K562 (cell line): ENCODE measurements around the gene ATP6V0A1. TPM values are rescaled to one million over a fixed set of nuclear protein-coding genes. Genes with fewer than 3 reads are reported as not detected.

Experiments used
- CHD1 ChIP-seq: fragments of 200-600 bp; sonication (generic); IDR thresholded peaks from one replicate; pipeline ENCODE4 v1.6.1; 2012; ENCODE audit warnings: mild to moderate bottlenecking, moderate library complexity, low read length, inconsistent platforms
- FOXM1 ChIP-seq, 2 experiments: fragments of 450-650 bp in 1 of 2; sonication (generic) in 1 of 2; formaldehyde crosslinking in 1 of 2; IDR thresholded peaks; 2 replicates each; pipeline versions ENCODE4 v1.6.1 to v1.9.0; 2017 to 2022; ENCODE audit warnings: low read depth in 2 of 2, mild to moderate bottlenecking in 2 of 2, missing genetic modification reagents in 1 of 2, moderate library complexity in 1 of 2
- MEF2A ChIP-seq: IDR thresholded peaks from 2 replicates; pipeline ENCODE4 v1.6.1; 2011; ENCODE audit warnings: low read depth, mild to moderate bottlenecking, low read length, moderate library complexity; ENCODE audit not compliant: control insufficient read depth
- PRMT5 ChIP-seq: sonication (generic); formaldehyde crosslinking; IDR thresholded peaks from 2 replicates; pipeline ENCODE4 v1.5.0; 2020; ENCODE audit warnings: missing genetic modification reagents
- RBM25 ChIP-seq: fragments of 200-400 bp; formaldehyde crosslinking; IDR thresholded peaks from 2 replicates; pipeline ENCODE4 v1.6.1; 2018; ENCODE audit warnings: low read length, low read depth, moderate library complexity; ENCODE audit not compliant: severe bottlenecking
- SMAD1 ChIP-seq: fragments of 150-350 bp; IDR thresholded peaks from 2 replicates; pipeline ENCODE4 v1.6.1; 2014; ENCODE audit warnings: low read length, low read depth; ENCODE audit not compliant: partially characterized antibody
- SREBF2 ChIP-seq: sonication (generic); formaldehyde crosslinking; IDR thresholded peaks from 2 replicates; pipeline ENCODE4 v1.4.0; 2020; ENCODE audit warnings: mild to moderate bottlenecking, missing genetic modification reagents
- TRIM24 ChIP-seq, 2 experiments: fragments of 450-650 bp; IDR thresholded peaks; 2 replicates each; pipeline ENCODE4 v1.6.1; 2016
- ZFX ChIP-seq: sonication (generic); formaldehyde crosslinking; IDR thresholded peaks from 2 replicates; pipeline ENCODE4 v1.8.0; 2022; ENCODE audit warnings: mild to moderate bottlenecking, missing genetic modification reagents, moderate library complexity
- ZNF444 ChIP-seq: fragments of 250-450 bp; sonication (Bioruptor Pico); IDR thresholded peaks from 2 replicates; pipeline ENCODE4 v1.4.0; 2020; ENCODE audit warnings: mild to moderate bottlenecking, moderate library complexity
- ZNF589 ChIP-seq: fragments of 200-800 bp; sonication (Bioruptor generic); IDR thresholded peaks from 2 replicates; pipeline ENCODE4 v1.6.1; 2016; ENCODE audit warnings: low read depth, missing genetic modification characterization, missing compliant biosample characterization
- ZZZ3 ChIP-seq: fragments of 450-650 bp; IDR thresholded peaks from 2 replicates; pipeline ENCODE4 v1.6.1; 2016; ENCODE audit warnings: antibody characterized with exemption, mild to moderate bottlenecking, moderate library complexity
- polyA plus RNA-seq, 8 experiments: library from polyadenylated mRNA; depleted of rRNA in 4 of 8; stranded (reverse) in 5 of 8; unstranded in 3 of 8; fragments of >200 nt; fragmentation: Nextera tagmentation in 2 of 8; fragmentation: Illumina TruSeq in 1 of 8; extraction: Ambion mirVana in 2 of 8; extraction: Trizol in 1 of 8; gene quantifications; 2 replicates each; pipeline versions ENCODE4 v1.2.1 to v1.2.3, GENCODE V29; 2011 to 2014; ENCODE audit warnings: inconsistent platforms in 1 of 8, missing spikeins in 1 of 8
- total RNA-seq, 7 experiments: library from RNA; depleted of rRNA in 6 of 7; stranded (reverse); fragments of >200 nt in 6 of 7; fragmentation: Illumina TruSeq in 2 of 7; extraction: Trizol in 2 of 7; gene quantifications; 2 replicates each; pipeline versions ENCODE4 v1.2.1 to v1.2.3, GENCODE V29; 2011 to 2021; ENCODE audit warnings: low replicate concordance in 1 of 7
- TF ChIP-seq, protein P1 (sequence below): fragments of 450-650 bp; formaldehyde crosslinking; IDR thresholded peaks from 2 replicates; pipeline ENCODE4 v1.4.0; 2020; ENCODE audit warnings: mild to moderate bottlenecking, moderate library complexity
- TF ChIP-seq, protein P2 (sequence below): fragments of 450-650 bp; IDR thresholded peaks from 2 replicates; pipeline ENCODE4 v1.6.1; 2018; ENCODE audit not compliant: partially characterized antibody
- TF ChIP-seq, protein P3 (sequence below): fragments of 250-450 bp; sonication (Bioruptor Pico); IDR thresholded peaks from 2 replicates; pipeline ENCODE4 v1.9.0; 2021; ENCODE audit warnings: mild to moderate bottlenecking
- TF ChIP-seq, protein P4 (sequence below): fragments of 250-450 bp; sonication (Bioruptor Pico); IDR thresholded peaks from 2 replicates; pipeline ENCODE4 v1.9.0; 2021; ENCODE audit warnings: mild to moderate bottlenecking, inconsistent platforms
- TF ChIP-seq, protein P5 (sequence below): fragments of 250-450 bp; sonication (Bioruptor Pico); IDR thresholded peaks from 2 replicates; pipeline ENCODE4 v1.5.0; 2020; ENCODE audit warnings: mild to moderate bottlenecking, borderline replicate concordance

The ATP6V0A1 gene
- total and polyA plus RNA-seq, 9 of the 15 experiments (the other 6 are each of a cell fraction or from before 2014, with no cell fraction given), result 11.8 to 158 (median 75.5) TPM

DNA sequence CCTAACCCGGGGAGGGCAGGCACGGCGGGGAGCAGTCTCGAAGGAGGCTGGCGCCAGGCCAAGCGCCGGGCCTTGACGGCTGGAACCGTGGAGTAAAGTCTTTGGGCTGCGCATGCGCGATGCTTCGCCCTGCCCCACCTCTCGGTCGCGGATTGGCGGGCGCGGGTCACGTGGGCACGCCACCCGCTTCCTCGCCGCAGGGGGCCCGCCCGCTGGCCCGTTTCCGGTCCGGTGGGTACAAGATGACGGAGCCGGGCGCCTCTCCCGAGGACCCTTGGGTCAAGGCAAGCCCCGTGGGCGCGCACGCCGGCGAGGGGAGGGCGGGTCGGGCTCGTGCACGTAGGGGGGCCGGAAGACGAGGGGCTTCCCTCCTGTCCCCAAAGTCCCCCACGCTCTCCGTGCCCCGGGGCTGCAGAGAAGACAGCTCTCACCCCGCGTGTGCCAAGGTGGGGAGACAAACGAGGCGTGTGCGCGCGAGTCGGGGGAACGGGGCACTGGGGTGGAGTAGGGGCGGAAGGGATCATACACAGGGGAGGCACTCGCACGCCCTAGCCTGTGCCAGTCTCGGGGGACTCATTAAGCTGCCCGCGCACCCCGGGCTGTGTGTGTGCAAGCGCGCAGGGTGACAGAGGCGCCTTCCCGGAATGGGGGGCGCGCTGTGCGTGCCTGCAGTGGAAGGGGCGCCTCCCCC is 108.3 kb downstream of the ATP6V0A1 start, which contains the start of gene MLX (continued):
- TF ChIP-seq, protein P1, sequence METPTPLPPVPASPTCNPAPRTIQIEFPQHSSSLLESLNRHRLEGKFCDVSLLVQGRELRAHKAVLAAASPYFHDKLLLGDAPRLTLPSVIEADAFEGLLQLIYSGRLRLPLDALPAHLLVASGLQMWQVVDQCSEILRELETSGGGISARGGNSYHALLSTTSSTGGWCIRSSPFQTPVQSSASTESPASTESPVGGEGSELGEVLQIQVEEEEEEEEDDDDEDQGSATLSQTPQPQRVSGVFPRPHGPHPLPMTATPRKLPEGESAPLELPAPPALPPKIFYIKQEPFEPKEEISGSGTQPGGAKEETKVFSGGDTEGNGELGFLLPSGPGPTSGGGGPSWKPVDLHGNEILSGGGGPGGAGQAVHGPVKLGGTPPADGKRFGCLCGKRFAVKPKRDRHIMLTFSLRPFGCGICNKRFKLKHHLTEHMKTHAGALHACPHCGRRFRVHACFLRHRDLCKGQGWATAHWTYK (CRISPR knock-in tag), result no peak; the same call in 1 of the 2 replicates
- no peak for TF ChIP-seq PRMT5
- peak; percentile 99 for TF ChIP-seq RBM25
- peak; percentile 76 for TF ChIP-seq SMAD1
- TF ChIP-seq ZFX (CRISPR knock-in tag), result peak; percentile 85
- TF ChIP-seq, protein P2, sequence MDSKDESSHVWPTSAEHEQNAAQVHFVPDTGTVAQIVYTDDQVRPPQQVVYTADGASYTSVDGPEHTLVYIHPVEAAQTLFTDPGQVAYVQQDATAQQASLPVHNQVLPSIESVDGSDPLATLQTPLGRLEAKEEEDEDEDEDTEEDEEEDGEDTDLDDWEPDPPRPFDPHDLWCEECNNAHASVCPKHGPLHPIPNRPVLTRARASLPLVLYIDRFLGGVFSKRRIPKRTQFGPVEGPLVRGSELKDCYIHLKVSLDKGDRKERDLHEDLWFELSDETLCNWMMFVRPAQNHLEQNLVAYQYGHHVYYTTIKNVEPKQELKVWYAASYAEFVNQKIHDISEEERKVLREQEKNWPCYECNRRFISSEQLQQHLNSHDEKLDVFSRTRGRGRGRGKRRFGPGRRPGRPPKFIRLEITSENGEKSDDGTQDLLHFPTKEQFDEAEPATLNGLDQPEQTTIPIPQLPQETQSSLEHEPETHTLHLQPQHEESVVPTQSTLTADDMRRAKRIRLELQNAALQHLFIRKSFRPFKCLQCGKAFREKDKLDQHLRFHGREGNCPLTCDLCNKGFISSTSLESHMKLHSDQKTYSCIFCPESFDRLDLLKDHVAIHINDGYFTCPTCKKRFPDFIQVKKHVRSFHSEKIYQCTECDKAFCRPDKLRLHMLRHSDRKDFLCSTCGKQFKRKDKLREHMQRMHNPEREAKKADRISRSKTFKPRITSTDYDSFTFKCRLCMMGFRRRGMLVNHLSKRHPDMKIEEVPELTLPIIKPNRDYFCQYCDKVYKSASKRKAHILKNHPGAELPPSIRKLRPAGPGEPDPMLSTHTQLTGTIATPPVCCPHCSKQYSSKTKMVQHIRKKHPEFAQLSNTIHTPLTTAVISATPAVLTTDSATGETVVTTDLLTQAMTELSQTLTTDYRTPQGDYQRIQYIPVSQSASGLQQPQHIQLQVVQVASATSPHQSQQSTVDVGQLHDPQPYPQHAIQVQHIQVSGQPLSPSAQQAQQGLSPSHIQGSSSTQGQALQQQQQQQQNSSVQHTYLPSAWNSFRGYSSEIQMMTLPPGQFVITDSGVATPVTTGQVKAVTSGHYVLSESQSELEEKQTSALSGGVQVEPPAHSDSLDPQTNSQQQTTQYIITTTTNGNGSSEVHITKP, result peak; percentile 74
- TF ChIP-seq ZNF589 (CRISPR knock-in tag), result no peak
- no peak for TF ChIP-seq MEF2A
- no peak; the same call in 1 of the 2 replicates for TF ChIP-seq SREBF2 (CRISPR knock-in tag)
- TF ChIP-seq, protein P3, sequence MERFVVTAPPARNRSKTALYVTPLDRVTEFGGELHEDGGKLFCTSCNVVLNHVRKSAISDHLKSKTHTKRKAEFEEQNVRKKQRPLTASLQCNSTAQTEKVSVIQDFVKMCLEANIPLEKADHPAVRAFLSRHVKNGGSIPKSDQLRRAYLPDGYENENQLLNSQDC (CRISPR knock-in tag), result no peak
- TF ChIP-seq, protein P4, sequence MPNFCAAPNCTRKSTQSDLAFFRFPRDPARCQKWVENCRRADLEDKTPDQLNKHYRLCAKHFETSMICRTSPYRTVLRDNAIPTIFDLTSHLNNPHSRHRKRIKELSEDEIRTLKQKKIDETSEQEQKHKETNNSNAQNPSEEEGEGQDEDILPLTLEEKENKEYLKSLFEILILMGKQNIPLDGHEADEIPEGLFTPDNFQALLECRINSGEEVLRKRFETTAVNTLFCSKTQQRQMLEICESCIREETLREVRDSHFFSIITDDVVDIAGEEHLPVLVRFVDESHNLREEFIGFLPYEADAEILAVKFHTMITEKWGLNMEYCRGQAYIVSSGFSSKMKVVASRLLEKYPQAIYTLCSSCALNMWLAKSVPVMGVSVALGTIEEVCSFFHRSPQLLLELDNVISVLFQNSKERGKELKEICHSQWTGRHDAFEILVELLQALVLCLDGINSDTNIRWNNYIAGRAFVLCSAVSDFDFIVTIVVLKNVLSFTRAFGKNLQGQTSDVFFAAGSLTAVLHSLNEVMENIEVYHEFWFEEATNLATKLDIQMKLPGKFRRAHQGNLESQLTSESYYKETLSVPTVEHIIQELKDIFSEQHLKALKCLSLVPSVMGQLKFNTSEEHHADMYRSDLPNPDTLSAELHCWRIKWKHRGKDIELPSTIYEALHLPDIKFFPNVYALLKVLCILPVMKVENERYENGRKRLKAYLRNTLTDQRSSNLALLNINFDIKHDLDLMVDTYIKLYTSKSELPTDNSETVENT (CRISPR knock-in tag), result no peak
- TF ChIP-seq, protein P5, sequence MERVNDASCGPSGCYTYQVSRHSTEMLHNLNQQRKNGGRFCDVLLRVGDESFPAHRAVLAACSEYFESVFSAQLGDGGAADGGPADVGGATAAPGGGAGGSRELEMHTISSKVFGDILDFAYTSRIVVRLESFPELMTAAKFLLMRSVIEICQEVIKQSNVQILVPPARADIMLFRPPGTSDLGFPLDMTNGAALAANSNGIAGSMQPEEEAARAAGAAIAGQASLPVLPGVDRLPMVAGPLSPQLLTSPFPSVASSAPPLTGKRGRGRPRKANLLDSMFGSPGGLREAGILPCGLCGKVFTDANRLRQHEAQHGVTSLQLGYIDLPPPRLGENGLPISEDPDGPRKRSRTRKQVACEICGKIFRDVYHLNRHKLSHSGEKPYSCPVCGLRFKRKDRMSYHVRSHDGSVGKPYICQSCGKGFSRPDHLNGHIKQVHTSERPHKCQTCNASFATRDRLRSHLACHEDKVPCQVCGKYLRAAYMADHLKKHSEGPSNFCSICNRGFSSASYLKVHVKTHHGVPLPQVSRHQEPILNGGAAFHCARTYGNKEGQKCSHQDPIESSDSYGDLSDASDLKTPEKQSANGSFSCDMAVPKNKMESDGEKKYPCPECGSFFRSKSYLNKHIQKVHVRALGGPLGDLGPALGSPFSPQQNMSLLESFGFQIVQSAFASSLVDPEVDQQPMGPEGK, result no peak
- TF ChIP-seq CHD1, result peak; percentile 64
- TF ChIP-seq FOXM1 (IDR thresholded peaks at IDR 0.05; ENCODE audit: low read depth), result no peak
- TF ChIP-seq FOXM1 (CRISPR knock-in tag; IDR thresholded peaks at IDR 0.05; ENCODE audit: low read depth), result no peak
- TF ChIP-seq ZNF444 (CRISPR knock-in tag), result no peak
- TF ChIP-seq ZZZ3, result no peak
- TF ChIP-seq TRIM24 (IDR thresholded peaks at IDR 0.05), result no peak
